BJ (cell line): ENCODE measurements around the gene DIP2B. TPM values are rescaled to one million over a fixed set of nuclear protein-coding genes. Genes with fewer than 3 reads are reported as not detected.

Source experiments
- CTCF ChIA-PET: fragments of 350-600 bp; formaldehyde crosslinking; extraction: SDS; loops from one replicate; lab custom pipeline; 2021; ENCODE audit warnings: antibody characterized with exemption, inconsistent platforms; lab: Yijun Ruan, JAX
- POLR2A ChIA-PET: fragments of 300-600 bp; sonication (Branson Sonifier 250); formaldehyde crosslinking; extraction: SDS; loops from one replicate; lab custom pipeline; 2021; ENCODE audit warnings: antibody characterized with exemption; lab: Charles Lee
- DNase-seq: peaks from one replicate; pipeline ENCODE4 v3.0.0-alpha.2; 2011; ENCODE audit warnings: low read depth
- H3K27me3 ChIP-seq: 2 replicates; pipeline ENCODE4 v1.6.0; 2011; ENCODE audit warnings: low read length; ENCODE audit not compliant: control insufficient read depth, insufficient read depth
- H3K36me3 ChIP-seq: 2 replicates; pipeline ENCODE4 v1.5.1; 2011; ENCODE audit warnings: low read length; ENCODE audit not compliant: control insufficient read depth, insufficient read depth
- H3K4me3 ChIP-seq: 2 replicates; pipeline ENCODE4 v1.5.1; 2011; ENCODE audit warnings: low read depth, mild to moderate bottlenecking, control low read depth, low read length
- CTCF ChIP-seq: IDR thresholded peaks from 2 replicates; pipeline ENCODE4 v1.5.1; 2011; ENCODE audit warnings: low read depth, mild to moderate bottlenecking, control low read depth, inconsistent platforms, low read length, moderate library complexity; ENCODE audit not compliant: insufficient read depth
- polyA plus RNA-seq: library from polyadenylated mRNA; depleted of rRNA; stranded (reverse); fragments of >200 nt; gene quantifications from 2 replicates; pipeline ENCODE4 v1.2.3, GENCODE V29; 2011

The DIP2B gene
- polyA plus RNA-seq, 1 experiment: 13.2 TPM

GRCh38 chr12:50650285-50650684, 145.5 kb downstream of the DIP2B start:
- H3K27me3 ChIP-seq: no peaks in the 10 kb centered on the region
- ChIA-PET CTCF (no interaction called here), POLR2A (no interaction called here)
- no peak for DNase-seq
- H3K4me3 ChIP-seq: no peak overlapping the region
- H3K36me3 ChIP-seq: no peaks in the 10 kb centered on the region
- no peak for TF ChIP-seq CTCF

GRCh38 chr12:50655374-50655921, 150.7 kb downstream of the DIP2B start:
- TF ChIP-seq CTCF: no peak
- no peak overlapping the region for H3K4me3 ChIP-seq
- POLR2A ChIA-PET: no interaction called here
- H3K27me3 ChIP-seq: no peaks in the 10 kb centered on the region
- no peaks in the 10 kb centered on the region for H3K36me3 ChIP-seq
- no peak for DNase-seq
- CTCF ChIA-PET: interaction anchor here (0.7 to 1.2 kb wide), 2 partner anchors 16 to 281 kb away, joined by 3 read pairs; no protein-coding TSS in a partner anchor

- ChIA-PET POLR2A (no interaction called here), CTCF (interaction anchor here (1.1 kb wide), 2 partner anchors 21 to 154 kb away, joined by 4 to 6 read pairs; partner anchors contain the start of gene DIP2B)
- H3K36me3 ChIP-seq: no peaks in the 10 kb centered on the region
- H3K27me3 ChIP-seq: no peaks in the 10 kb centered on the region
- no peak overlapping the region for H3K4me3 ChIP-seq
- no peak for DNase-seq
- TF ChIP-seq CTCF: no peak
These were observed 154.5 kb downstream of the DIP2B start for GRCh38 chr12:50659260-50659659.

GRCh38 chr12:50659690-50660424, 155.1 kb downstream of the DIP2B start:
- Histone ChIP-seq H3K27me3 (no peaks in the 10 kb centered on the region), H3K36me3 (no peaks in the 10 kb centered on the region), H3K4me3 (no peak overlapping the region)
- no peak for DNase-seq
- CTCF ChIA-PET: interaction anchor here (0.6 to 1.1 kb wide), 4 partner anchors 17 to 369 kb away, joined by 3 to 6 read pairs (median 4); partner anchors contain the start of gene DIP2B
- TF ChIP-seq CTCF: no peak
- POLR2A ChIA-PET: no interaction called here

- no peak overlapping the region for H3K4me3 ChIP-seq
- H3K27me3 ChIP-seq: no peaks in the 10 kb centered on the region
- no peak for TF ChIP-seq CTCF
- no peak for DNase-seq
- H3K36me3 ChIP-seq: no peaks in the 10 kb centered on the region
- POLR2A ChIA-PET: no interaction called here
- CTCF ChIA-PET: interaction anchor here (0.6 kb wide), 2 partner anchors 16 to 368 kb away, joined by 3 to 5 read pairs; no protein-coding TSS in a partner anchor
These were observed 155.6 kb downstream of the DIP2B start for GRCh38 chr12:50660425-50660822.
